Measurements from ENCODE around the gene TCFL5. TPM values are rescaled to one million over a fixed set of nuclear protein-coding genes. Genes with fewer than 3 reads are reported as not detected.

The TCFL5 gene
- total and polyA plus RNA-seq, 2 donors (not counting 3 experiments of a cell fraction or from before 2014, with no cell fraction given) = 4.4 to 11.1 TPM

- Histone ChIP-seq H4K20me1 (replicated peaks; ENCODE audit: control insufficient read depth, extremely low read depth, insufficient read depth, low read length) (no peaks in the 10 kb centered on the region), H3K9me1 (replicated peaks; ENCODE audit: control insufficient read depth, extremely low read depth, insufficient read depth, low read length) (no peaks in the 10 kb centered on the region), H3K36me3 (ENCODE audit: control insufficient read depth in 2 of 2, extremely low read depth in 1 of 2, insufficient read depth in 2 of 2, low read length in 2 of 2) (peaks cover 11 to 12% of the 10 kb centered on the region in 2 experiments), H3K4me3 (replicated peaks in 1 of 3; ENCODE audit: insufficient read depth in 1 of 3, low read depth in 1 of 3, low read length in 3 of 3) (no peak overlapping the region), H3K4me2 (ENCODE audit: insufficient read depth, low read length) (no peak overlapping the region), H3K27me3 (ENCODE audit: control insufficient read depth in 2 of 2, insufficient read depth in 2 of 2, low read length in 2 of 2) (no peaks in the 10 kb centered on the region), H3K79me2 (ENCODE audit: control insufficient read depth, insufficient read depth, low read length) (peaks cover 14% of the 10 kb centered on the region), H2AFZ (ENCODE audit: low read depth, low read length) (no peak overlapping the region), H3K9me3 (replicated peaks; ENCODE audit: control insufficient read depth, insufficient read depth, low read length) (no peaks in the 10 kb centered on the region), H3K4me1 (ENCODE audit: control insufficient read depth, extremely low read depth, insufficient read depth, low read length) (peaks cover 11% of the 10 kb centered on the region), H3K27ac (ENCODE audit: insufficient read depth, low read depth, low read length) (no peak overlapping the region), H3K9ac (replicated peaks; ENCODE audit: extremely low read depth, insufficient read depth, low read length) (no peak overlapping the region)
- FAIRE-seq (no peak), DNase-seq (ENCODE audit: low read depth, low spot score) (no peak)
- TF ChIP-seq, protein P1, sequence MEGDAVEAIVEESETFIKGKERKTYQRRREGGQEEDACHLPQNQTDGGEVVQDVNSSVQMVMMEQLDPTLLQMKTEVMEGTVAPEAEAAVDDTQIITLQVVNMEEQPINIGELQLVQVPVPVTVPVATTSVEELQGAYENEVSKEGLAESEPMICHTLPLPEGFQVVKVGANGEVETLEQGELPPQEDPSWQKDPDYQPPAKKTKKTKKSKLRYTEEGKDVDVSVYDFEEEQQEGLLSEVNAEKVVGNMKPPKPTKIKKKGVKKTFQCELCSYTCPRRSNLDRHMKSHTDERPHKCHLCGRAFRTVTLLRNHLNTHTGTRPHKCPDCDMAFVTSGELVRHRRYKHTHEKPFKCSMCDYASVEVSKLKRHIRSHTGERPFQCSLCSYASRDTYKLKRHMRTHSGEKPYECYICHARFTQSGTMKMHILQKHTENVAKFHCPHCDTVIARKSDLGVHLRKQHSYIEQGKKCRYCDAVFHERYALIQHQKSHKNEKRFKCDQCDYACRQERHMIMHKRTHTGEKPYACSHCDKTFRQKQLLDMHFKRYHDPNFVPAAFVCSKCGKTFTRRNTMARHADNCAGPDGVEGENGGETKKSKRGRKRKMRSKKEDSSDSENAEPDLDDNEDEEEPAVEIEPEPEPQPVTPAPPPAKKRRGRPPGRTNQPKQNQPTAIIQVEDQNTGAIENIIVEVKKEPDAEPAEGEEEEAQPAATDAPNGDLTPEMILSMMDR (IDR thresholded peaks at IDR 0.05; ENCODE audit: extremely low read depth in 1 of 2, insufficient read depth in 1 of 2, low read depth in 1 of 2, low read length in 2 of 2) = no peak
- TF ChIP-seq MYC (IDR thresholded peaks at IDR 0.05; ENCODE audit: low read depth, low read length) = no peak
- POLR2A ChIA-PET = interaction anchor here (0.6 kb wide), 1 partner anchor 434 kb away, joined by 3 read pairs; no protein-coding TSS in a partner anchor
- intact Hi-C loops (cut with micrococcal nuclease) (loop anchor here (10.0 kb wide), 1 partner anchor 494 kb away; the partner anchor contains the start of gene ADRM1), dilution Hi-C loops (cut with MboI; ENCODE audit: extremely low pct_ligation_motif_present, low sequenced_read_pairs) (no loop called here)
- BruUV-seq (replicated peaks) = no TSS peak
- CTCF ChIA-PET = no interaction called here
Measured at GRCh38 chr20:62799036-62799435, 62.6 kb downstream of the TCFL5 start.

DNA sequence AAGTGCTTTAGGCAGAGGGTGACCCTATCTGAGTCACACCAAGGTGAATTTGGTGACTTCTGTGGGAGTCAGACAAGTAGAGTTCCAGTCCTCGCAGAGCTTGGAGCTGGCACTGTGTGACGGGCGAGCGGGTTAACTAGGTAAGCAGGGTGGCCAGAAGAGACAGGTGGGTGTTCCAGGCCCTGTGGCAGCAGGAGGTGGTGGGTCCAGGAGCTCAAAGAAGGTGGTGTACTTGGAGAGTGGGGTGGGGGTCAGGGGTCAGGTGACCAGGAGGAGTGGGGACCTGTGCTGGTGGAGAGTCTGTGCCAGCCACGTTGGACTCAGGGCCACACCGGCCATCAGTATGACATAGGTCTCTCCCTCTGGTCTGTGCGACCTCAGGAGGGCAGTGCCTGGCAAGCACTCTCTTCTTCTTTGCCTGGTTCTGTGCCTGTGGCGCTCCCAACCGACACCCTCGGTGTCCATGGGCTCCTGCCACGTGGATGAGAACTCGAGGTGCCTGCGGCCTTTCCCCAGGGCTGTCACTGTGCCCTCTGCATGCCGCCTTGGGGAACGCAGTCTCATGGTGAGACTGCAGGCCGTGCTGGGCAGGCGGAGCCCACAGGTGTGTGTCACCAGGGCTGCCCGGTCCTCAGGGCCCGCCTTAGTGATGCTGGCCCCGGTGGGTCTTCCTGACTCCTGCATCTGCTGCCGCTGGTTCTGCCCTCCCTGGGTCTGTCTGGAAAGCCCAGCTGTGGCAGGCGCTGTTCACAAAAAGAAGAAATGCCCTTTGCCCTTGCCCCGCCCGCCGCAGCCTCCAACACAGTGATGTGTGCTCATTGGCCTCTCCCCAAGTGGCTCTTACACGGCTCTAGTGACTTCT is 63.7 kb downstream of the TCFL5 start:
- Histone ChIP-seq H3K4me3 (replicated peaks in 1 of 3; ENCODE audit: insufficient read depth in 1 of 3, low read depth in 1 of 3, low read length in 3 of 3) (no peak overlapping the region), H3K79me2 (ENCODE audit: control insufficient read depth, insufficient read depth, low read length) (peaks cover 14% of the 10 kb centered on the region), H3K4me2 (ENCODE audit: insufficient read depth, low read length) (no peak overlapping the region), H3K9me1 (replicated peaks; ENCODE audit: control insufficient read depth, extremely low read depth, insufficient read depth, low read length) (no peaks in the 10 kb centered on the region), H3K27ac (ENCODE audit: insufficient read depth, low read depth, low read length) (no peak overlapping the region), H3K27me3 (ENCODE audit: control insufficient read depth in 2 of 2, insufficient read depth in 2 of 2, low read length in 2 of 2) (no peaks in the 10 kb centered on the region), H3K9ac (replicated peaks; ENCODE audit: extremely low read depth, insufficient read depth, low read length) (no peak overlapping the region), H4K20me1 (replicated peaks; ENCODE audit: control insufficient read depth, extremely low read depth, insufficient read depth, low read length) (no peaks in the 10 kb centered on the region), H3K36me3 (ENCODE audit: control insufficient read depth in 2 of 2, extremely low read depth in 1 of 2, insufficient read depth in 2 of 2, low read length in 2 of 2) (peaks cover 11 to 12% of the 10 kb centered on the region in 2 experiments), H3K9me3 (replicated peaks; ENCODE audit: control insufficient read depth, insufficient read depth, low read length) (no peaks in the 10 kb centered on the region), H3K4me1 (ENCODE audit: control insufficient read depth, extremely low read depth, insufficient read depth, low read length) (peaks cover 17% of the 10 kb centered on the region), H2AFZ (ENCODE audit: low read depth, low read length) (no peak overlapping the region)
- no peak for FAIRE-seq
- DNase-seq (ENCODE audit: low read depth, low spot score) = no peak
- no TSS peak for BruUV-seq (replicated peaks)
- intact Hi-C loops (cut with micrococcal nuclease) (loop anchor here (10.0 kb wide), 1 partner anchor 493 kb away; the partner anchor contains the start of gene ADRM1), dilution Hi-C loops (cut with MboI; ENCODE audit: extremely low pct_ligation_motif_present, low sequenced_read_pairs) (no loop called here)
- TF ChIP-seq EZH2 (IDR thresholded peaks at IDR 0.05; ENCODE audit: borderline replicate concordance, low read depth, low read length, severe bottlenecking) (no peak), POLR2AphosphoS5 (IDR thresholded peaks at IDR 0.05; ENCODE audit: insufficient read depth, low read depth, low read length) (no peak), GATA2 (IDR thresholded peaks at IDR 0.05; ENCODE audit: insufficient read depth, insufficient read length, low read depth, low read length) (no peak), POLR2A (IDR thresholded peaks at IDR 0.05; ENCODE audit: low read depth, low read length) (no peak), FOS (IDR thresholded peaks at IDR 0.05; ENCODE audit: borderline replicate concordance, insufficient read depth, low read length) (no peak), JUN (IDR thresholded peaks at IDR 0.05; ENCODE audit: borderline replicate concordance, insufficient read depth, insufficient read length, low read depth) (no peak), MYC (IDR thresholded peaks at IDR 0.05; ENCODE audit: low read depth, low read length) (no peak), MAX (IDR thresholded peaks at IDR 0.05; ENCODE audit: insufficient read depth, insufficient read length) (no peak)
- TF ChIP-seq, protein P1 (IDR thresholded peaks at IDR 0.05; ENCODE audit: extremely low read depth in 1 of 2, insufficient read depth in 1 of 2, low read depth in 1 of 2, low read length in 2 of 2) = no peak
- POLR2A ChIA-PET = no interaction called here
- CTCF ChIA-PET = interaction anchor here (2.0 kb wide), 1 partner anchor 10 kb away, joined by 8 read pairs; no protein-coding TSS in a partner anchor

Measured in endothelial cell of umbilical vein (primary cell).